H9 (cell line): ENCODE data around the gene EPB41L2. TPM values are rescaled to one million over a fixed set of nuclear protein-coding genes. Genes with fewer than 3 reads are reported as not detected.

Source experiments
- DNase-seq: peaks from one replicate; pipeline ENCODE4 v3.0.0-alpha.2; 2017
- H2AFZ ChIP-seq: one replicate; pipeline ENCODE4 v1.6.1; 2013; ENCODE audit warnings: mild to moderate bottlenecking, low read length, control low read depth, moderate library complexity
- H2AK5ac ChIP-seq: 2 replicates; pipeline ENCODE4 v1.6.1; 2013; ENCODE audit warnings: low read length, control low read depth, mixed read lengths; ENCODE audit not compliant: insufficient read length
- H2BK120ac ChIP-seq: one replicate; pipeline ENCODE4 v1.6.1; 2013; ENCODE audit warnings: low read depth, mild to moderate bottlenecking, low read length, control low read depth, inconsistent platforms; ENCODE audit not compliant: poor library complexity, severe bottlenecking
- H2BK12ac ChIP-seq: 2 replicates; pipeline ENCODE4 v1.6.1; 2013; ENCODE audit warnings: low read length, control low read depth, mixed read lengths, low read depth; ENCODE audit not compliant: insufficient read length
- H2BK15ac ChIP-seq: 2 replicates; pipeline ENCODE4 v1.6.1; 2013; ENCODE audit warnings: low read depth, low read length, control low read depth
- H2BK20ac ChIP-seq: one replicate; pipeline ENCODE4 v1.6.1; 2013; ENCODE audit warnings: low read depth, mild to moderate bottlenecking, low read length, control low read depth, inconsistent platforms; ENCODE audit not compliant: poor library complexity, severe bottlenecking
- H2BK5ac ChIP-seq: 2 replicates; pipeline ENCODE4 v1.6.1; 2013; ENCODE audit warnings: low read length, control low read depth, mixed read lengths; ENCODE audit not compliant: insufficient read length
- H3K14ac ChIP-seq: 2 replicates; pipeline ENCODE4 v1.6.1; 2013; ENCODE audit warnings: low read length, control low read depth; ENCODE audit not compliant: insufficient read depth
- H3K18ac ChIP-seq: 2 replicates; pipeline ENCODE4 v1.6.1; 2013; ENCODE audit warnings: low read depth, mild to moderate bottlenecking, mixed read lengths, low read length, control low read depth; ENCODE audit not compliant: insufficient read length
- H3K23ac ChIP-seq: 2 replicates; pipeline ENCODE4 v1.6.1; 2013; ENCODE audit warnings: low read length, control low read depth, mixed read lengths, low read depth; ENCODE audit not compliant: insufficient read length
- H3K23me2 ChIP-seq: 2 replicates; pipeline ENCODE4 v1.6.1; 2013; ENCODE audit warnings: low read depth, mild to moderate bottlenecking, mixed read lengths, low read length, control low read depth; ENCODE audit not compliant: insufficient read length, poor library complexity, severe bottlenecking
- H3K27ac ChIP-seq: 2 replicates; pipeline ENCODE4 v1.5.1; 2013; ENCODE audit warnings: low read length, control low read depth, mixed read lengths, low read depth; ENCODE audit not compliant: insufficient read length
- H3K27me3 ChIP-seq: 2 replicates; pipeline ENCODE4 v1.6.1; 2013; ENCODE audit warnings: low read length, control low read depth, inconsistent platforms; ENCODE audit not compliant: insufficient read depth
- H3K4ac ChIP-seq: 2 replicates; pipeline ENCODE4 v1.6.1; 2013; ENCODE audit warnings: low read depth, mild to moderate bottlenecking, control low read depth, inconsistent platforms, low read length, moderate library complexity
- H3K4me1 ChIP-seq: 2 replicates; pipeline ENCODE4 v1.6.1; 2013; ENCODE audit warnings: low read length, control low read depth, inconsistent platforms; ENCODE audit not compliant: insufficient read depth
- H3K4me2 ChIP-seq: 2 replicates; pipeline ENCODE4 v1.6.1; 2013; ENCODE audit warnings: low read length, control low read depth, mixed read lengths; ENCODE audit not compliant: insufficient read length, insufficient read depth
- H3K56ac ChIP-seq: 2 replicates; pipeline ENCODE4 v1.6.1; 2013; ENCODE audit warnings: low read depth, mild to moderate bottlenecking, mixed read lengths, low read length, control low read depth; ENCODE audit not compliant: insufficient read length
- H3K79me1 ChIP-seq: 2 replicates; pipeline ENCODE4 v1.6.1; 2013; ENCODE audit warnings: low read depth, mild to moderate bottlenecking, moderate library complexity, low read length, control low read depth, inconsistent platforms; ENCODE audit not compliant: insufficient read depth, poor library complexity, severe bottlenecking
- H3K79me2 ChIP-seq: 2 replicates; pipeline ENCODE4 v1.6.1; 2013; ENCODE audit warnings: low read length, control low read depth, inconsistent platforms; ENCODE audit not compliant: insufficient read depth
- H3K9ac ChIP-seq: 2 replicates; pipeline ENCODE4 v1.6.1; 2013; ENCODE audit warnings: low read length, control low read depth, mixed read lengths; ENCODE audit not compliant: insufficient read length; ENCODE audit errors: extremely low read depth
- H3K9me3 ChIP-seq: one replicate; pipeline ENCODE4 v1.6.1; 2013; ENCODE audit warnings: low read depth, low read length, inconsistent platforms; ENCODE audit not compliant: control insufficient read depth
- H3T11ph ChIP-seq: one replicate; pipeline ENCODE4 v1.6.1; 2013; ENCODE audit warnings: mild to moderate bottlenecking, low read length, control low read depth, inconsistent platforms
- H4K20me1 ChIP-seq: one replicate; pipeline ENCODE4 v1.6.1; 2013; ENCODE audit not compliant: control insufficient read depth, insufficient read length, insufficient read depth
- H4K5ac ChIP-seq: 2 replicates; pipeline ENCODE4 v1.6.1; 2013; ENCODE audit warnings: low read depth, mild to moderate bottlenecking, mixed read lengths, low read length, control low read depth; ENCODE audit not compliant: insufficient read length
- H4K8ac ChIP-seq: replicated peaks from 2 replicates; pipeline ENCODE4 v1.6.1; 2013; ENCODE audit warnings: low read length, control low read depth, mixed read lengths, low read depth; ENCODE audit not compliant: insufficient read length
- H4K91ac ChIP-seq: 2 replicates; pipeline ENCODE4 v1.6.1; 2013; ENCODE audit warnings: low read depth, mild to moderate bottlenecking, moderate library complexity, mixed read lengths, low read length, control low read depth; ENCODE audit not compliant: insufficient read length
- H3K27ac Mint-ChIP-seq, 3 experiments: 2 replicates in 2 of 3; 3 replicates in 1 of 3; pipeline ENCODE4 v1.8.0; 2020 to 2021; ENCODE audit warnings: mixed read lengths in 3 of 3, mild to moderate bottlenecking in 1 of 3, moderate library complexity in 1 of 3
- H3K27me3 Mint-ChIP-seq: 2 replicates; pipeline ENCODE4 v1.8.0; 2021; ENCODE audit warnings: low read depth, mild to moderate bottlenecking, moderate library complexity, mixed read lengths
- H3K36me3 Mint-ChIP-seq, 3 experiments: 2 replicates in 2 of 3; 3 replicates in 1 of 3; pipeline ENCODE4 v1.8.0; 2020 to 2021; ENCODE audit warnings: low read depth in 3 of 3, mixed read lengths in 3 of 3; ENCODE audit not compliant: insufficient read depth in 1 of 3
- H3K4me1 Mint-ChIP-seq, 2 experiments: 2 replicates each; pipeline ENCODE4 v1.8.0; 2020; ENCODE audit warnings: mixed read lengths in 2 of 2
- H3K4me3 Mint-ChIP-seq, 2 experiments: 2 replicates in 1 of 2; 3 replicates in 1 of 2; pipeline ENCODE4 v1.8.0; 2020 to 2021; ENCODE audit warnings: mild to moderate bottlenecking in 2 of 2, mixed read lengths in 2 of 2, moderate library complexity in 1 of 2
- H3K9me3 Mint-ChIP-seq, 2 experiments: 2 replicates in 1 of 2; 3 replicates in 1 of 2; pipeline ENCODE4 v1.8.0; 2020; ENCODE audit warnings: mild to moderate bottlenecking in 2 of 2, mixed read lengths in 2 of 2, moderate library complexity in 1 of 2
- CTCF ChIP-seq: fragments of 200-600 bp; sonication (generic); conservative IDR thresholded peaks from 3 replicates; pipeline ENCODE4 v1.8.0; 2021; ENCODE audit warnings: antibody characterized with exemption, mild to moderate bottlenecking
- WGBS: extraction: QIAGEN DNeasy Blood & Tissue Kit; methylation state at CpG from one replicate; pipeline ENCODE4 v1.1.7; 2013; ENCODE audit warnings: missing lambda C conversion rate, low lambda C conversion rate, mixed read lengths; ENCODE audit not compliant: insufficient read length; ENCODE audit errors: extremely low coverage; 5-methylcytosine and 5-hydroxymethylcytosine counted together
- total RNA-seq: library from RNA; stranded (reverse); gene quantifications from 2 replicates; pipeline ENCODE4 v1.2.1, GENCODE V29; 2021

The EPB41L2 gene
- total RNA-seq, 1 experiment from 2014 or later = 90.2 TPM

GRCh38 chr6:130822736-130823135 lies 240.3 kb downstream of the EPB41L2 start:
- Histone ChIP-seq H3K79me2 (no peaks in the 10 kb centered on the region), H4K8ac (no peak overlapping the region), H3K27ac (no peak overlapping the region), H3K9me3 (no peaks in the 10 kb centered on the region), H3K27me3 (no peaks in the 10 kb centered on the region), H3K4ac (no peak overlapping the region), H4K91ac (no peak overlapping the region), H3T11ph (no peak overlapping the region), H3K4me1 (peaks cover 6% of the 10 kb centered on the region; the same call in 1 of the 2 replicates), H3K14ac (no peak overlapping the region), H4K20me1 (no peaks in the 10 kb centered on the region), H2BK15ac (no peak overlapping the region), H3K18ac (no peak overlapping the region), H3K4me2 (no peak overlapping the region), H3K23me2 (no peaks in the 10 kb centered on the region), H2AFZ (no peak overlapping the region), H4K5ac (no peak overlapping the region), H3K56ac (no peak overlapping the region), H3K23ac (no peak overlapping the region), H2AK5ac (no peak overlapping the region), H3K79me1 (no peaks in the 10 kb centered on the region), H2BK120ac (no peak overlapping the region), H3K9ac (no peak overlapping the region), H2BK5ac (no peak overlapping the region), H2BK20ac (no peak overlapping the region), H2BK12ac (no peak overlapping the region)
- Mint-ChIP-seq H3K27me3 (no peaks in the 10 kb centered on the region), H3K36me3 (no peaks in the 10 kb centered on the region; a peak in 2 of 7 replicates), H3K27ac (no peak overlapping the region; a peak in 1 of 7 replicates), H3K4me3 (no peak overlapping the region), H3K4me1 (peaks cover 17 to 19% of the 10 kb centered on the region in 2 experiments), H3K9me3 (peaks cover 2 to 4% of the 10 kb centered on the region in 2 experiments)
- no CpG with 5 or more reads among the region's 1 CpG for WGBS
- TF ChIP-seq CTCF = no peak
- no peak for DNase-seq
